GM23338 (cell line): ENCODE results near the gene EIF3A. TPM values are rescaled to one million over a fixed set of nuclear protein-coding genes. Genes with fewer than 3 reads are reported as not detected.

Experiments used
- ATAC-seq: fragments of 200-7000 bp; cut with Tn5 transposase; 3 replicates; pipeline ENCODE4 v1.9.1; 2020
- DNase-seq: peaks from one replicate; pipeline ENCODE4 v3.0.0-alpha.2; 2015; ENCODE audit warnings: low spot score
- H2AFZ ChIP-seq: fragments of 200-600 bp; sonication (generic); 2 replicates; pipeline ENCODE4 v1.8.0; 2016; ENCODE audit warnings: antibody characterized with exemption, mild to moderate bottlenecking, moderate library complexity
- H3F3A ChIP-seq: fragments of 200-600 bp; sonication (generic); replicated peaks from 2 replicates; pipeline ENCODE4 v1.8.0; 2017; ENCODE audit warnings: antibody characterized with exemption, mixed run types, low read depth
- H3K27ac ChIP-seq: fragments of 200-600 bp; sonication (generic); 2 replicates; pipeline ENCODE4 v1.6.1; 2016; ENCODE audit warnings: low read depth
- H3K27me3 ChIP-seq: fragments of 200-600 bp; sonication (generic); 2 replicates; pipeline ENCODE4 v1.8.0; 2016; ENCODE audit warnings: mild to moderate bottlenecking, mixed run types, moderate library complexity; ENCODE audit not compliant: insufficient read depth
- H3K36me3 ChIP-seq: fragments of 200-600 bp; sonication (generic); 2 replicates; pipeline ENCODE4 v1.8.0; 2016; ENCODE audit warnings: mild to moderate bottlenecking; ENCODE audit not compliant: insufficient read depth
- H3K4me1 ChIP-seq: fragments of 200-600 bp; sonication (generic); 2 replicates; pipeline ENCODE4 v1.8.0; 2016; ENCODE audit warnings: mild to moderate bottlenecking, moderate library complexity; ENCODE audit not compliant: insufficient read depth
- H3K4me2 ChIP-seq: fragments of 200-600 bp; sonication (generic); 2 replicates; pipeline ENCODE4 v1.7.1; 2017; ENCODE audit warnings: mixed run types
- H3K4me3 ChIP-seq: fragments of 200-600 bp; sonication (generic); 2 replicates; pipeline ENCODE4 v1.6.1; 2016; ENCODE audit warnings: mixed run types
- H3K79me2 ChIP-seq: fragments of 200-600 bp; sonication (generic); replicated peaks from 2 replicates; pipeline ENCODE4 v1.8.0; 2017; ENCODE audit warnings: mild to moderate bottlenecking; ENCODE audit not compliant: insufficient read depth
- H3K9me2 ChIP-seq: fragments of 200-600 bp; sonication (generic); 2 replicates; pipeline ENCODE4 v1.8.0; 2017; ENCODE audit not compliant: insufficient read depth
- H4K20me1 ChIP-seq: fragments of 200-600 bp; sonication (generic); replicated peaks from 2 replicates; pipeline ENCODE4 v1.8.0; 2017; ENCODE audit warnings: mild to moderate bottlenecking; ENCODE audit not compliant: insufficient read depth
- H3K27ac Mint-ChIP-seq: 2 replicates; pipeline ENCODE4 v1.8.0; 2020; ENCODE audit warnings: inconsistent platforms, mild to moderate bottlenecking, moderate library complexity, mixed read lengths
- H3K27me3 Mint-ChIP-seq: 3 replicates; pipeline ENCODE4 v1.8.0; 2022; ENCODE audit warnings: low read depth, mild to moderate bottlenecking, moderate library complexity, mixed read lengths, inconsistent platforms; ENCODE audit not compliant: insufficient read depth, poor library complexity
- H3K36me3 Mint-ChIP-seq: 3 replicates; pipeline ENCODE4 v1.8.0; 2021; ENCODE audit warnings: low read depth, mild to moderate bottlenecking, inconsistent platforms, moderate library complexity, mixed read lengths
- H3K4me1 Mint-ChIP-seq: 3 replicates; pipeline ENCODE4 v1.8.0; 2020; ENCODE audit warnings: mild to moderate bottlenecking, inconsistent platforms, mixed read lengths
- H3K4me3 Mint-ChIP-seq: 3 replicates; pipeline ENCODE4 v1.8.0; 2021; ENCODE audit warnings: moderate library complexity, mild to moderate bottlenecking, inconsistent platforms, mixed read lengths
- H3K9me3 Mint-ChIP-seq: 3 replicates; pipeline ENCODE4 v1.8.0; 2020; ENCODE audit warnings: moderate library complexity, mild to moderate bottlenecking, inconsistent platforms, mixed read lengths
- EZH2phosphoT487 ChIP-seq: fragments of 200-600 bp; sonication (generic); IDR thresholded peaks from one replicate; pipeline ENCODE4 v1.8.1; 2018; ENCODE audit warnings: antibody characterized with exemption; ENCODE audit not compliant: unreplicated experiment
- NANOG ChIP-seq: IDR thresholded peaks from 2 replicates; pipeline ENCODE4 v1.6.1; 2016; ENCODE audit warnings: antibody characterized with exemption, borderline replicate concordance
- STAT1 ChIP-seq: IDR thresholded peaks from one replicate; pipeline ENCODE4 v1.6.1; 2016; ENCODE audit warnings: antibody characterized with exemption; ENCODE audit not compliant: unreplicated experiment
- ZNF114 ChIP-seq: fragments of 250-450 bp; sonication (Bioruptor Pico); IDR thresholded peaks from 2 replicates; pipeline ENCODE4 v1.5.0; 2020; ENCODE audit warnings: mild to moderate bottlenecking, moderate library complexity
- polyA plus RNA-seq: library from polyadenylated mRNA; unstranded; fragments of >200 nt; fragmentation: Nextera tagmentation; extraction: Ambion mirVana; gene quantifications from 2 replicates; pipeline ENCODE4 v1.2.1, GENCODE V29; 2016
- total RNA-seq: library from RNA; depleted of rRNA; stranded (reverse); fragments of >200 nt; shearing (Covaris generic); gene quantifications from 2 replicates; pipeline ENCODE4 v1.2.3, GENCODE V29; 2014
- TF ChIP-seq, protein P1 (sequence below), 2 experiments: fragments of 200-600 bp in 1 of 2; sonication (generic) in 1 of 2; conservative IDR thresholded peaks; 2 replicates each; pipeline versions ENCODE4 v1.5.1 to v1.6.1; 2016 to 2017; ENCODE audit warnings: antibody characterized with exemption in 2 of 2, low read depth in 2 of 2, mild to moderate bottlenecking in 2 of 2, moderate library complexity in 1 of 2
- TF ChIP-seq, protein P2 (sequence below): fragments of 250-450 bp; sonication (Bioruptor Pico); IDR thresholded peaks from 2 replicates; pipeline ENCODE4 v1.5.0; 2020; ENCODE audit warnings: mild to moderate bottlenecking, moderate library complexity
- TF ChIP-seq, protein P3 (sequence below): IDR thresholded peaks from 2 replicates; pipeline ENCODE4 v1.6.1; 2016; ENCODE audit warnings: antibody characterized with exemption

The EIF3A gene
- total and polyA plus RNA-seq, 2 experiments from 2014 or later: 152 to 170 TPM

GRCh38 chr10:119026301-119027110 lies 54.1 kb downstream of the EIF3A start:
- Histone ChIP-seq H3K79me2 (no peaks in the 10 kb centered on the region), H2AFZ (no peak overlapping the region), H3K4me2 (no peak overlapping the region), H3K27ac (no peak overlapping the region), H3K4me1 (peaks cover 20% of the 10 kb centered on the region), H4K20me1 (peaks cover 9% of the 10 kb centered on the region; the same call in 1 of the 2 replicates), H3K4me3 (no peak overlapping the region), H3K36me3 (no peaks in the 10 kb centered on the region), H3K27me3 (0 out of 2 replicates have a peak, but pooled peaks cover 5% of the 10 kb centered on the region), H3F3A (peaks cover 9% of the 10 kb centered on the region), H3K9me2 (no peaks in the 10 kb centered on the region)
- Mint-ChIP-seq H3K27ac (no peak overlapping the region), H3K9me3 (no peaks in the 10 kb centered on the region), H3K4me1 (peaks cover 23% of the 10 kb centered on the region; the same call in 2 of the 3 replicates), H3K36me3 (no peaks in the 10 kb centered on the region), H3K27me3 (peaks cover 16% of the 10 kb centered on the region), H3K4me3 (no peak overlapping the region)
- TF ChIP-seq STAT1: no peak
- TF ChIP-seq, protein P1, sequence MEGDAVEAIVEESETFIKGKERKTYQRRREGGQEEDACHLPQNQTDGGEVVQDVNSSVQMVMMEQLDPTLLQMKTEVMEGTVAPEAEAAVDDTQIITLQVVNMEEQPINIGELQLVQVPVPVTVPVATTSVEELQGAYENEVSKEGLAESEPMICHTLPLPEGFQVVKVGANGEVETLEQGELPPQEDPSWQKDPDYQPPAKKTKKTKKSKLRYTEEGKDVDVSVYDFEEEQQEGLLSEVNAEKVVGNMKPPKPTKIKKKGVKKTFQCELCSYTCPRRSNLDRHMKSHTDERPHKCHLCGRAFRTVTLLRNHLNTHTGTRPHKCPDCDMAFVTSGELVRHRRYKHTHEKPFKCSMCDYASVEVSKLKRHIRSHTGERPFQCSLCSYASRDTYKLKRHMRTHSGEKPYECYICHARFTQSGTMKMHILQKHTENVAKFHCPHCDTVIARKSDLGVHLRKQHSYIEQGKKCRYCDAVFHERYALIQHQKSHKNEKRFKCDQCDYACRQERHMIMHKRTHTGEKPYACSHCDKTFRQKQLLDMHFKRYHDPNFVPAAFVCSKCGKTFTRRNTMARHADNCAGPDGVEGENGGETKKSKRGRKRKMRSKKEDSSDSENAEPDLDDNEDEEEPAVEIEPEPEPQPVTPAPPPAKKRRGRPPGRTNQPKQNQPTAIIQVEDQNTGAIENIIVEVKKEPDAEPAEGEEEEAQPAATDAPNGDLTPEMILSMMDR (conservative IDR thresholded peaks at IDR 0.05; ENCODE audit: low read depth in 2 of 2): no peak
- TF ChIP-seq EZH2phosphoT487: no peak
- no peak for TF ChIP-seq NANOG
- TF ChIP-seq, protein P2, sequence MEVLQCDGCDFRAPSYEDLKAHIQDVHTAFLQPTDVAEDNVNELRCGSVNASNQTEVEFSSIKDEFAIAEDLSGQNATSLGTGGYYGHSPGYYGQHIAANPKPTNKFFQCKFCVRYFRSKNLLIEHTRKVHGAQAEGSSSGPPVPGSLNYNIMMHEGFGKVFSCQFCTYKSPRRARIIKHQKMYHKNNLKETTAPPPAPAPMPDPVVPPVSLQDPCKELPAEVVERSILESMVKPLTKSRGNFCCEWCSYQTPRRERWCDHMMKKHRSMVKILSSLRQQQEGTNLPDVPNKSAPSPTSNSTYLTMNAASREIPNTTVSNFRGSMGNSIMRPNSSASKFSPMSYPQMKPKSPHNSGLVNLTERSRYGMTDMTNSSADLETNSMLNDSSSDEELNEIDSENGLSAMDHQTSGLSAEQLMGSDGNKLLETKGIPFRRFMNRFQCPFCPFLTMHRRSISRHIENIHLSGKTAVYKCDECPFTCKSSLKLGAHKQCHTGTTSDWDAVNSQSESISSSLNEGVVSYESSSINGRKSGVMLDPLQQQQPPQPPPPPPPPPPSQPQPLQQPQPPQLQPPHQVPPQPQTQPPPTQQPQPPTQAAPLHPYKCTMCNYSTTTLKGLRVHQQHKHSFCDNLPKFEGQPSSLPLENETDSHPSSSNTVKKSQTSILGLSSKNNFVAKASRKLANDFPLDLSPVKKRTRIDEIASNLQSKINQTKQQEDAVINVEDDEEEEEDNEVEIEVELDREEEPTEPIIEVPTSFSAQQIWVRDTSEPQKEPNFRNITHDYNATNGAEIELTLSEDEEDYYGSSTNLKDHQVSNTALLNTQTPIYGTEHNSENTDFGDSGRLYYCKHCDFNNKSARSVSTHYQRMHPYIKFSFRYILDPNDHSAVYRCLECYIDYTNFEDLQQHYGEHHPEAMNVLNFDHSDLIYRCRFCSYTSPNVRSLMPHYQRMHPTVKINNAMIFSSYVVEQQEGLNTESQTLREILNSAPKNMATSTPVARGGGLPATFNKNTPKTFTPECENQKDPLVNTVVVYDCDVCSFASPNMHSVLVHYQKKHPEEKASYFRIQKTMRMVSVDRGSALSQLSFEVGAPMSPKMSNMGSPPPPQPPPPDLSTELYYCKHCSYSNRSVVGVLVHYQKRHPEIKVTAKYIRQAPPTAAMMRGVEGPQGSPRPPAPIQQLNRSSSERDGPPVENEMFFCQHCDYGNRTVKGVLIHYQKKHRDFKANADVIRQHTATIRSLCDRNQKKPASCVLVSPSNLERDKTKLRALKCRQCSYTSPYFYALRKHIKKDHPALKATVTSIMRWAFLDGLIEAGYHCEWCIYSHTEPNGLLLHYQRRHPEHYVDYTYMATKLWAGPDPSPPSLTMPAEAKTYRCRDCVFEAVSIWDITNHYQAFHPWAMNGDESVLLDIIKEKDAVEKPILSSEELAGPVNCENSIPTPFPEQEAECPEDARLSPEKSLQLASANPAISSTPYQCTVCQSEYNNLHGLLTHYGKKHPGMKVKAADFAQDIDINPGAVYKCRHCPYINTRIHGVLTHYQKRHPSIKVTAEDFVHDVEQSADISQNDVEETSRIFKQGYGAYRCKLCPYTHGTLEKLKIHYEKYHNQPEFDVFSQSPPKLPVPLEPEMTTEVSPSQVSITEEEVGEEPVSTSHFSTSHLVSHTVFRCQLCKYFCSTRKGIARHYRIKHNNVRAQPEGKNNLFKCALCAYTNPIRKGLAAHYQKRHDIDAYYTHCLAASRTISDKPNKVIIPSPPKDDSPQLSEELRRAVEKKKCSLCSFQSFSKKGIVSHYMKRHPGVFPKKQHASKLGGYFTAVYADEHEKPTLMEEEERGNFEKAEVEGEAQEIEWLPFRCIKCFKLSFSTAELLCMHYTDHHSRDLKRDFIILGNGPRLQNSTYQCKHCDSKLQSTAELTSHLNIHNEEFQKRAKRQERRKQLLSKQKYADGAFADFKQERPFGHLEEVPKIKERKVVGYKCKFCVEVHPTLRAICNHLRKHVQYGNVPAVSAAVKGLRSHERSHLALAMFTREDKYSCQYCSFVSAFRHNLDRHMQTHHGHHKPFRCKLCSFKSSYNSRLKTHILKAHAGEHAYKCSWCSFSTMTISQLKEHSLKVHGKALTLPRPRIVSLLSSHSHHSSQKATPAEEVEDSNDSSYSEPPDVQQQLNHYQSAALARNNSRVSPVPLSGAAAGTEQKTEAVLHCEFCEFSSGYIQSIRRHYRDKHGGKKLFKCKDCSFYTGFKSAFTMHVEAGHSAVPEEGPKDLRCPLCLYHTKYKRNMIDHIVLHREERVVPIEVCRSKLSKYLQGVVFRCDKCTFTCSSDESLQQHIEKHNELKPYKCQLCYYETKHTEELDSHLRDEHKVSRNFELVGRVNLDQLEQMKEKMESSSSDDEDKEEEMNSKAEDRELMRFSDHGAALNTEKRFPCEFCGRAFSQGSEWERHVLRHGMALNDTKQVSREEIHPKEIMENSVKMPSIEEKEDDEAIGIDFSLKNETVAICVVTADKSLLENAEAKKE (CRISPR knock-in tag): no peak
- TF ChIP-seq, protein P3, sequence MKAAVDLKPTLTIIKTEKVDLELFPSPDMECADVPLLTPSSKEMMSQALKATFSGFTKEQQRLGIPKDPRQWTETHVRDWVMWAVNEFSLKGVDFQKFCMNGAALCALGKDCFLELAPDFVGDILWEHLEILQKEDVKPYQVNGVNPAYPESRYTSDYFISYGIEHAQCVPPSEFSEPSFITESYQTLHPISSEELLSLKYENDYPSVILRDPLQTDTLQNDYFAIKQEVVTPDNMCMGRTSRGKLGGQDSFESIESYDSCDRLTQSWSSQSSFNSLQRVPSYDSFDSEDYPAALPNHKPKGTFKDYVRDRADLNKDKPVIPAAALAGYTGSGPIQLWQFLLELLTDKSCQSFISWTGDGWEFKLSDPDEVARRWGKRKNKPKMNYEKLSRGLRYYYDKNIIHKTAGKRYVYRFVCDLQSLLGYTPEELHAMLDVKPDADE: no peak
- TF ChIP-seq ZNF114 (CRISPR knock-in tag): no peak
- DNase-seq: no peak
- no peak for ATAC-seq
